AG20443 (cell line): ENCODE results near the gene SIN3B.

ENCODE experiments used
- DNase-seq: peaks from one replicate; pipeline ENCODE4 v3.0.0; 2012; ENCODE audit warnings: low spot score, mixed read lengths

Gene SIN3B

GRCh38 chr19:16825312-16826052 is 3.7 kb upstream of the SIN3B start:
- peak; percentile 63 for DNase-seq

GRCh38 chr19:16829822-16830289 is 658 bp downstream of the SIN3B start:
- no peak for DNase-seq

DNA sequence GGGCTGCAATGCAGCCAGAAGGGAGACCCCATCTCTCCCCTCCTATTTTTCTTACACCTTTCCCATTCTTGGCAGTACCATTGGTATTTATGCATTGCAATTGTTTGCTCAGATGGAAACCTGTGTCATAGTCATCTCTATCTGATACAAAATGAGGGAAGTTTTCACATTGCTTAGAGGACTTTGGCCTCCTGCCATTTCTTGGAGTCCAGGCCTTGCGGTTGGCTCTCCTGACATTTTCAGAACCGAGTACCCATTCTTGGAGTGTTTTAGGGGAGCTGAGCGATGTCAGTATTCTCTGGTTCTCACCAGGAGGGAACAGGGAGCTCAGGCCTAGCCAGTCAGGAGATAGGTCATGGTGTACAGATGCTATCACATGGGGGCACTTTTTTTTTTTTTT is 1.5 kb downstream of the SIN3B start:
- DNase-seq = no peak

GRCh38 chr19:16831531-16831930 is 2.3 kb downstream of the SIN3B start:
- no peak for DNase-seq

DNA sequence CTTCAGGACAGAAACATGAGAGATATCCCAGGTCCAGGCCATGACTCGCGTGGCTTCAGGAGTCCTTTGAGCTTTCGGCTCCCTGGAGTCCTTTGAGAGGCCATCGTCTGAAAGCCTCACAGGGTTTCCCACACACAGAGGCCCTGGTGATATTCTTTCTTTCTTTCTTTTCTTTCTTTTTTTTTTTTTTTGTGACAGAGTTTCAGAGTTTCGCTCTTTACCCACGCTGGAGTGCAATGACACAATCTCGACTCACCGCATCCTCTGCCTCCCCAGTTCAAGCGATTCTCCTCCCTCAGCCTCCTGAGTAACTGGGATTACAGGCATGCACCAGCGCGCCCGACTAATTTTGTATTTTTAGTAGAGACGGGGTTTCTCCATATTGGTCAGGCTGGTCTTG is 5.5 kb downstream of the SIN3B start:
- DNase-seq = no peak

DNA sequence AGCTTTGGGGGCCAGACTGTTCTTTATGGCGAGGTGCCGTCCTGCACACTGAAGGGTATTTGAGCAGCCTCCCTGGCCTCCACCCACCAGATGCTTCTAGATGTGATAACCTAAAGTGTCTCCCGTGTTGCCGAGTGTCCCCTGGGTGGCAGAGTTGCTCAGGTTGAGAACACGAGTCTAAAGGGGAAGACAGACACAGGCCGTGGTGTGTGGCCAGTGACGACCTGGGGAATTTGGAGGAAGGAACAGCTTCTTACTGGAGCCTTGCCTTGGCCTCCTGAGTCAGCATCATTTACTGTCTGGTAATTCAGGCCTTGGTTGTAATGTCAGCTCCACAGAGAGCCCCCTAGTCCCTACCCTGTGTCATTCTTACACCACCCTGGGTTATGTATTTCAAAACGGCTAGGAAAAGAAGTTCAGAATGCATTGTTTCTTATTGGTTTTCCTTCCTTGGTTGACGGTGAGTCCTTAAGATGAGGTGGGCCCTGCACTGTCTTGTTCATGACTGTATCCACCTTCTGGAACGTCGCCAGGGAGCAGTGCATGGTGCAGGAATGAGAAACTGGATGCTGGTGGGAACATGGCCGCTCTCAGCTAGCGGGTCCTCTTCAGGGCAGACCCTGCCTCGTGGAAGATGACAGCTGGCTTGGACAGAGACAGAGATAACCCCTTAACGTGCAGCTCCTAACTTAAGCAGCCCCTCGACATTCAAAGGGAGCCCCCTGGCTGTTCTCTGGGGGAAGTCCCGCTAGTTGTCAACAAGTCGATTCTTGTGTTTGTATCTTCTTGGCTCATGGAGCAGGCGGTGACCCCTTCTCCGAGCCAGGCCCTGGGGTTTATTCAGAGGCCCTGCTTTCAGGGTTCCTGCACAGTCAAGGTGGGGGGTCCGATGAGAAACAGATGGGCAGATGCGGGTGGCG is 7.2 kb downstream of the SIN3B start:
- no peak for DNase-seq

GRCh38 chr19:16837035-16837362 is 7.8 kb downstream of the SIN3B start:
- no peak for DNase-seq

GRCh38 chr19:16841391-16841926 is 12.3 kb downstream of the SIN3B start:
- DNase-seq = no peak

DNA sequence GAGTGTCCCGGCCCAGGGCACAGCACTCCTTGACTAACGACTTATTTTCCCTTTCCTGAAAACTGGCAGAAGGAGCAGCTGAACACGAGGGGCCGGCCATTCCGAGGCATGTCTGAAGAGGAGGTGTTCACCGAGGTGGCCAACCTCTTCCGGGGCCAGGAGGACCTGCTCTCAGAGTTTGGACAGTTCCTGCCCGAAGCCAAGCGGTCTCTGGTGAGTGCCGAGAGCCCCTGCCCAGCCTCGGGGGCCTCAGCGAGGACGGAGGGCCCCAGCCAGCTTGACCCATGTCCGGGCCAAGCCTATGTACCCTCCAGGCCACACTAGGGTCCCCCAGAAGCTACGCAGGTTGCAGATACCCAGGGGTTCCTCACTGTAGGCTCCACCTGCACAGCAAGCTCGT is 17.7 kb downstream of the SIN3B start:
- no peak for DNase-seq

DNA sequence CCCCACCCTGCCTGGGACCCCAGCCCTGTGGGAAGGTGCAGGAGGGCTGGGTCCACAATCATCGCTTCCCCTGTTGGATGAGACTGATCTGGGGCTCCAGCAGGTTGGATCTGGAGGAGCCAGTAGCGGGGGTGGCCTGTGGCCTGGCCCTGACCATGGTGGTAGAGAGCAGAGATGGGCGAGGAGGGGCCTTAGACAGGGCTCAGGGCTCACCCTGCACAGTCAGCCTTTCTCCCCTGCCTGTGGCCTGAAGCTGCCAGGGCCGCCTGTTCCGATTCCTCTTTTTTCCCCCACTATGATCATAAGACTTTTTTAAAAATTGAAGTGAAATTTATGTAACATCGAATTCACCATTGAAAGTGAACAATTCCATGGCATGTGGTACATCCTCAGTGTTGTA is 18.2 kb downstream of the SIN3B start:
- no peak for DNase-seq

DNA sequence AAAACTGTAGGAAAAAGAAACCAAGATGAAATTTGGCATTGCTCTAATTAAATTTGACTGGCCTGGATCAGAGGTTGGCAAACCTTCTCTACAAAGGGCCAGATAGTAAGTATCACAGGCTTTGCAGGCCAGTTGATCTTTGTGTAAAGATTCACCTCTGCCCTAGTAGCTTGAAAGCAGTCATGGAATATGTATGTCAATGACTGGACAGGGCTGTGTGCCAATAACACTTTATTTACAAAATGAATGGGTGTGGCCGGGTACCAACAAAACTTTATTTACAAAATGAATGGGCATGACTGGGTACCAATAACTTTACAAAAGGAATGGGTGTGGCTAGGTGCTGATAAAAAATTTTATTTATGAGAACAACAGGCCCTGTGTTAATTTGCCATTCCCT is 20.0 kb downstream of the SIN3B start:
- no peak for DNase-seq

DNA sequence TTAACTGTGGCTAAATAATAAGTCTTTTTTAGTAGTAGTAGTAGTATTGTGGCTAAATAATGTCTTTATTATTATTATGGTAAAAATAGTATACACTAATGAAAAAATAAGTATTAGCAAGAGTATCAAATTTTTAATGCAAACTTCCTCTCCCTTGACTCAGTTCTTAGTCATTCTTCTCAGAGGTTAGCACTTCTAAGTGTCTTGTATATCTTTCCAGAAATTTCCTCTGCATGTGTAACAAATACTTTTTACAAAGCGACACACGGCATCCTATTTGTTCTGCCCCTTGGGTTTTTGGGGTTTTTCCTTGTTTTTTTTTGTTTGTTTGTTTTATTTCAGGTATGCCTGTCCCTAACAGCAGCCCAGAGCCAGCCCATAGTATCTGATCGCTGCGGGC is 20.9 kb downstream of the SIN3B start:
- no peak for DNase-seq

DNA sequence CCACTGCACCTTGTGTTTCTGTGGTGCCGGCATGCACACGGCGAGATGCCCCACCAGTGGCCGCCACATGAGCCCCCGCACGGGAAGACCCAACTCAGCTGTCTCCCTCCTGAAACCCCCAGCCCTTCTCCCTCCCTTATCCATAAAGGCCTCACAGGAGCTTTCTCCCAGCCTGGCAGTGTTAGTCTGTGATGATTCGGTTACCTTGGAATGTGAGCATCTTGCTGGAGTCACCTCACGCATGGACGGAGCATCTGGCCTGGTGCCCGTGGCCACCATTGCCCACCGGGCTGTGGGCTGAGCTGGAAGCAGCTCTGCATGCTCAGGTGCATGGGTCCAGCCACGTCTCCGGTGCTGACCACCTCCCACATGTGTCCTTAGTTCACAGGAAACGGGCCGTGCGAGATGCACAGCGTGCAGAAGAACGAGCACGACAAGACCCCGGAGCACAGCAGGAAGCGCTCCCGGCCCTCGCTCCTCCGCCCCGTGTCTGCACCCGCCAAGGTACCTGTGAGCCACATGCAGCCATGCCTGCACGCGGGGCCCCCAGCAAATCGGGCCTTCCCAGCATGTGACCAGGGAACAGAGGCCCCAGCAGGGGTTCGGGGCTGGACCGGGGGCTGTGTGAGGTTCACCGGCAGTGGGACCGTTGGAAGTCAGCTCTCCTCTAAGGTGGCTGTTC is 22.0 kb downstream of the SIN3B start:
- DNase-seq = no peak

- DNase-seq = no peak
These were observed 23.9 kb downstream of the SIN3B start for GRCh38 chr19:16853066-16853465.

GRCh38 chr19:16856091-16856490 is 26.9 kb downstream of the SIN3B start:
- no peak for DNase-seq

DNA sequence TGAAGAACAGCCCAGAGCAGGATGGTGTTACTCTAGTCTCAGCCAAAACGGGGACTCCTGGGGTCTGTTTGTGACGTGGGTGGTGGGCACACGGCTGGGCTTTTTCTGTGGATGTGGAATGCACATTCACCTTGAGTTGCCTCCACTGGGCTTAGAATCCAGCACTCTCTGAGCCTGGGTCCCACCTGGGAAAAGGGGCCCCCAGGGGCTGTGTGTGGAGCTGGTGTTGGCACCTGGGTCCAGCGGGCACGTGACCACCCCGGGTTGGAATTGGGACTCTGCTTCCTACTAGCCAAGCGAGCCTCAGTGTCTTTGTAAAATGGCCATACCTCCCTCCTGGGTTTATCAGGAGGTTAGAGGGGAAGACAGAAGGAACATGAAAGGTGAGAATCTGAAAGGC is 30.4 kb downstream of the SIN3B start:
- DNase-seq = no peak

DNA sequence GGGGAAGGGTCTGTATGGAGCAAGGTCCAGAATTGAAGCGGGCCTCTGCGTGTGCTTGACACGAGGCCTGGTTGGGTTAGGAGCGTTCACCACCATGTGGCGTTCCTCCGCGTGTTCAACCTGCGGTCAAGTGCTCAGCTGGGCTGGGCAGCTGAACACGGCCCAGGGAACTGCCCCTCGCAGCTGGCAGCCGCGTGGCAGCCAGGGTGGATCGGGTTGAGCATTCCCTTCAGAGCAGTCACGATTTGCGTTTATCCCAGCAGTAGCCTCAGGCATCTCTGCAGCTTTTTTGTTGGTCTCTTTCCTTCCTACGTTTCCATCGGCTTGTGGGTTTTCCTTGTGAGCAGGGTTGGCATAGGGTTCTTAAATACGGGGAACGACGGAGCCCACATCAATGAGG is 30.9 kb downstream of the SIN3B start:
- peak; percentile 50 for DNase-seq

GRCh38 chr19:16861011-16861410 is 31.8 kb downstream of the SIN3B start:
- DNase-seq = no peak

DNA sequence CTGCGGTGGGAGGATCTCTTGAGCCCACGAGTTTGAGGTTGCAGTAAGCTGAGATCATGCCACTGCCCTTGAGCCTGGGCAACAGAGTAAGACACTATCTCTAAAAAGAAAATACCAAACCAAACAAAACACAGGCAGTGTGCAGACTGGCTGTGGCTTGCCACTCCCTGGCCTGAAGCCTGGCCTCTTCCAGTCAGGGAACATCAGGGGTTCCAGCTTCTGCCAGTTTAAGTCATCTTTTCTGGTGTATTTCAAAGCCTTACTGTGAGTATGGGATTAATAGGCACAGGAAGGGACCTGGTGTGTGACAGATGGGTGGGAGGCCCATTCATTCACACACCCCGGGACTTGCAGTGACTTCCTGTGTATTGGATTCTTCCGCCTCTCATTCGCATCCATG is 32.6 kb downstream of the SIN3B start:
- DNase-seq = no peak

DNA sequence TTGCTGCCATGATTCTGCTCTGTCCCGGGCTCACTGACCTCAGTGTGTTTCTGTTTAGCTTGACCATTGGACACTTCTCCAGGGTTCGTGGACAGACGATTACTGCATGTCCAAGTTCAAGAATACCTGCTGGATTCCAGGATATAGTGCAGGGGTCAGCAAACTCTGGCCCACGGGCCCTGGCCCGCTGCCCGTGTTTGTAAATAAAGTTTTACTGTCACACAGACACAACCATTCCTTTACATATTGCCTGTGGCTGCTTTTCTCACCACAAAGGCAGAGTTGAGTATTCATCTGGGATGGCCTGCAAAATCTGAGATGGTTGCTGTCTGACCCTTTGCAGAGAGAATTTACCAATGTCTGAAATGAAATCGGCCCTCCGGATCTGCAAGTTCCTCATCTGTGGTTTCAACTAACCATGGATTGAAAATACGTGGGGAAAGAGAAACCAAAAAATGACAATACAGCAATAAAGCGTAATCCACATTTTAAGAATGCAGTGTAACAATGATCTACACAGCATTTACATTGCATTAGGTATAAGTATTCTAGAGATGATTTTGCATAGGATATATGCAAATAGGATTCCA is 33.7 kb downstream of the SIN3B start:
- no peak for DNase-seq

DNA sequence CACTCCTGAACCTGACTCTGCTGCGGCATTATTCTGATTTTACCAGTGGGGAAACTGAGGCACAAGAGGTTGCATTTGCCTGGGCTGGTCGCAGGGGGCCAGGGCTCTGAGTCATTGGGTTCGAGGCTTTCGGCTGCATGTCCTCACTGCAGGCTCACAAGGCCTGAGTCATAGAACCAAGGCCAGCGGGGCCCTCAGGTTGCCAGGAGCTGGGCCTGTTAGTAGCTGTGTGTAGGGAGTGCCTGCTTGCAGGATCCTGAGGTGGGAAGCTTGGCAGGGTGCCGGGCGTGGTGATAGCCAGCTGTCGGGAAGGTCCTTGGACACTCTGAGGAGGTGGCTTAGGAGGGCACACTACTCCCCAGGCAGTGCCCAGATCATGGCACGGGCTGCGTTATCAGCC is 38.0 kb downstream of the SIN3B start:
- no peak for DNase-seq
